ENCODE data around the gene VILL.

DNA sequence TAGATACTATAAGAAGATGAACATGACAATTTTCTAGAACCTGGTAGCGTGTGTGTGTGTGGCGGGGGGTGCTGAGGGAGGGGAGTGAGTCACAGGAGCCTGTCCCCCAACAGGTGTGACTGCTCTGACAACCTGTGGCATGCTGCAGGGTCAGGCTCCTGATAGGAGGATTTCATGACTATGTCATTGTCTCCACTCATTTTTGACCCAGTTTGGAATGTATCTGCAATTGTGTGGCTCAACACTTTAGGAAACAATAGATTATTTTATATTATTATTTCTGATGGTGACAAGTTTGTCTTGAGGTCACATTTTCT is 9.3 kb upstream of the VILL start:
- TF ChIP-seq CTCF (conservative IDR thresholded peaks at IDR 0.05 in 1 of 2, IDR thresholded peaks at IDR 0.05 in 1 of 2; ENCODE audit: extremely low read depth in 1 of 2, insufficient read depth in 1 of 2, low read depth in 1 of 2, low read length in 2 of 2) (no peak), EZH2 (IDR thresholded peaks at IDR 0.05; ENCODE audit: borderline replicate concordance, low read length) (no peak)
